ENCODE data around the gene PDE2A.

The PDE2A gene

GRCh38 chr11:72702577-72703241 lies 28.5 kb upstream of the PDE2A start:
- H3K27ac Mint-ChIP-seq (ENCODE audit: low read depth) = peak overlapping the region; percentile 14
- ATAC-seq (replicated peaks; ENCODE audit: extremely low read depth, poor library complexity, severe bottlenecking) (no peak), DNase-seq (ENCODE audit: low spot score in 2 of 2) (no peak)
- H3K36me3 Mint-ChIP-seq (ENCODE audit: insufficient read depth) = peaks cover 39% of the 10 kb centered on the region
- peaks cover 39% of the 10 kb centered on the region for H3K4me1 Mint-ChIP-seq
- H3K27me3 Mint-ChIP-seq = no peaks in the 10 kb centered on the region
- no peaks in the 10 kb centered on the region for H3K9me3 Mint-ChIP-seq
- H3K4me3 Mint-ChIP-seq = no peak overlapping the region

- H3K27ac Mint-ChIP-seq (ENCODE audit: low read depth) = peak overlapping the region; percentile 44
- ATAC-seq (replicated peaks; ENCODE audit: extremely low read depth, poor library complexity, severe bottlenecking) (no peak), DNase-seq (ENCODE audit: low spot score in 2 of 2) (no peak)
- no peaks in the 10 kb centered on the region for H3K9me3 Mint-ChIP-seq
- H3K4me3 Mint-ChIP-seq = no peak overlapping the region
- H3K4me1 Mint-ChIP-seq = peaks cover 33% of the 10 kb centered on the region
- peaks cover 39% of the 10 kb centered on the region for H3K36me3 Mint-ChIP-seq (ENCODE audit: insufficient read depth)
- H3K27me3 Mint-ChIP-seq = no peaks in the 10 kb centered on the region
Observed at GRCh38 chr11:72702096-72702495, 27.9 kb upstream of the PDE2A start.

- peak overlapping the region; percentile 44 for H3K27ac Mint-ChIP-seq (ENCODE audit: low read depth)
- ATAC-seq (replicated peaks; ENCODE audit: extremely low read depth, poor library complexity, severe bottlenecking) = no peak
- no peak for DNase-seq (ENCODE audit: low spot score in 2 of 2)
- H3K9me3 Mint-ChIP-seq = no peaks in the 10 kb centered on the region
- no peaks in the 10 kb centered on the region for H3K27me3 Mint-ChIP-seq
- peaks cover 38% of the 10 kb centered on the region for H3K36me3 Mint-ChIP-seq (ENCODE audit: insufficient read depth)
- no peak overlapping the region for H3K4me3 Mint-ChIP-seq
- peaks cover 29% of the 10 kb centered on the region for H3K4me1 Mint-ChIP-seq
Observed at GRCh38 chr11:72701466-72701865, 27.2 kb upstream of the PDE2A start.

- ATAC-seq (replicated peaks; ENCODE audit: extremely low read depth, poor library complexity, severe bottlenecking) = no peak
- no peak for DNase-seq (ENCODE audit: low spot score in 2 of 2)
- Mint-ChIP-seq H3K9me3 (no peaks in the 10 kb centered on the region), H3K27ac (ENCODE audit: low read depth) (peak overlapping the region; percentile 64), H3K4me1 (peaks cover 23% of the 10 kb centered on the region), H3K27me3 (no peaks in the 10 kb centered on the region), H3K4me3 (no peak overlapping the region), H3K36me3 (ENCODE audit: insufficient read depth) (peaks cover 42% of the 10 kb centered on the region)
Observed at GRCh38 chr11:72700146-72700545, 25.9 kb upstream of the PDE2A start.

- H3K4me1 Mint-ChIP-seq = peaks cover 33% of the 10 kb centered on the region
- H3K36me3 Mint-ChIP-seq (ENCODE audit: insufficient read depth) = peaks cover 40% of the 10 kb centered on the region
- no peak for ATAC-seq (replicated peaks; ENCODE audit: extremely low read depth, poor library complexity, severe bottlenecking)
- H3K27me3 Mint-ChIP-seq = no peaks in the 10 kb centered on the region
- no peak overlapping the region for H3K4me3 Mint-ChIP-seq
- no peak overlapping the region for H3K27ac Mint-ChIP-seq (ENCODE audit: low read depth)
- DNase-seq (ENCODE audit: low spot score in 2 of 2) = no peak
- H3K9me3 Mint-ChIP-seq = no peaks in the 10 kb centered on the region
Observed at GRCh38 chr11:72697814-72698213, 23.6 kb upstream of the PDE2A start.

GRCh38 chr11:72696866-72697700 lies 22.9 kb upstream of the PDE2A start:
- Mint-ChIP-seq H3K9me3 (no peaks in the 10 kb centered on the region), H3K36me3 (ENCODE audit: insufficient read depth) (peaks cover 37% of the 10 kb centered on the region), H3K4me1 (peaks cover 33% of the 10 kb centered on the region), H3K4me3 (no peak overlapping the region), H3K27ac (ENCODE audit: low read depth) (no peak overlapping the region), H3K27me3 (no peaks in the 10 kb centered on the region)
- ATAC-seq (replicated peaks; ENCODE audit: extremely low read depth, poor library complexity, severe bottlenecking) (no peak), DNase-seq (ENCODE audit: low spot score in 2 of 2) (no peak)

GRCh38 chr11:72695354-72695753 lies 21.1 kb upstream of the PDE2A start:
- peak overlapping the region; percentile 52 for H3K27ac Mint-ChIP-seq (ENCODE audit: low read depth)
- peaks cover 34% of the 10 kb centered on the region for H3K36me3 Mint-ChIP-seq (ENCODE audit: insufficient read depth)
- no peak overlapping the region for H3K4me3 Mint-ChIP-seq
- ATAC-seq (replicated peaks; ENCODE audit: extremely low read depth, poor library complexity, severe bottlenecking) (no peak), DNase-seq (ENCODE audit: low spot score in 2 of 2) (no peak)
- H3K27me3 Mint-ChIP-seq = no peaks in the 10 kb centered on the region
- peaks cover 33% of the 10 kb centered on the region for H3K4me1 Mint-ChIP-seq
- H3K9me3 Mint-ChIP-seq = no peaks in the 10 kb centered on the region

GRCh38 chr11:72693271-72693968 lies 19.2 kb upstream of the PDE2A start:
- Mint-ChIP-seq H3K36me3 (ENCODE audit: insufficient read depth) (peaks cover 27% of the 10 kb centered on the region), H3K27ac (ENCODE audit: low read depth) (no peak overlapping the region), H3K4me1 (peaks cover 22% of the 10 kb centered on the region), H3K4me3 (no peak overlapping the region), H3K27me3 (no peaks in the 10 kb centered on the region), H3K9me3 (no peaks in the 10 kb centered on the region)
- DNase-seq (ENCODE audit: low spot score in 2 of 2) (no peak), ATAC-seq (replicated peaks; ENCODE audit: extremely low read depth, poor library complexity, severe bottlenecking) (no peak)

- Mint-ChIP-seq H3K4me3 (no peak overlapping the region), H3K4me1 (peaks cover 23% of the 10 kb centered on the region), H3K27me3 (no peaks in the 10 kb centered on the region), H3K36me3 (ENCODE audit: insufficient read depth) (peaks cover 28% of the 10 kb centered on the region), H3K9me3 (no peaks in the 10 kb centered on the region), H3K27ac (ENCODE audit: low read depth) (peak overlapping the region; percentile 1)
- ATAC-seq (replicated peaks; ENCODE audit: extremely low read depth, poor library complexity, severe bottlenecking) (no peak), DNase-seq (ENCODE audit: low spot score in 2 of 2) (no peak)
Observed at GRCh38 chr11:72692498-72693237, 18.4 kb upstream of the PDE2A start.

- Mint-ChIP-seq H3K4me1 (peaks cover 31% of the 10 kb centered on the region), H3K27ac (ENCODE audit: low read depth) (no peak overlapping the region), H3K4me3 (no peak overlapping the region)
Observed at GRCh38 chr11:72690166-72690565, 15.9 kb upstream of the PDE2A start.

GRCh38 chr11:72688929-72689328 lies 14.7 kb upstream of the PDE2A start:
- no peaks in the 10 kb centered on the region for H3K9me3 Mint-ChIP-seq
- peaks cover 16% of the 10 kb centered on the region for H3K36me3 Mint-ChIP-seq (ENCODE audit: insufficient read depth)
- no peaks in the 10 kb centered on the region for H3K27me3 Mint-ChIP-seq
- peak overlapping the region; percentile 29 for H3K27ac Mint-ChIP-seq (ENCODE audit: low read depth)
- no peak overlapping the region for H3K4me3 Mint-ChIP-seq
- H3K4me1 Mint-ChIP-seq = peaks cover 31% of the 10 kb centered on the region
- no peak for DNase-seq (ENCODE audit: low spot score in 2 of 2)
- no peak for ATAC-seq (replicated peaks; ENCODE audit: extremely low read depth, poor library complexity, severe bottlenecking)

More at GRCh38 chr11:72690166-72690565, 15.9 kb upstream of the PDE2A start:
- H3K9me3 Mint-ChIP-seq = no peaks in the 10 kb centered on the region
- peaks cover 18% of the 10 kb centered on the region for H3K36me3 Mint-ChIP-seq (ENCODE audit: insufficient read depth)
- H3K27me3 Mint-ChIP-seq = no peaks in the 10 kb centered on the region
- DNase-seq (ENCODE audit: low spot score in 2 of 2) (no peak), ATAC-seq (replicated peaks; ENCODE audit: extremely low read depth, poor library complexity, severe bottlenecking) (no peak)

GRCh38 chr11:72688486-72688885 lies 14.3 kb upstream of the PDE2A start:
- Mint-ChIP-seq H3K4me3 (no peak overlapping the region), H3K27ac (ENCODE audit: low read depth) (peak overlapping the region; percentile 29), H3K36me3 (ENCODE audit: insufficient read depth) (peaks cover 19% of the 10 kb centered on the region), H3K9me3 (no peaks in the 10 kb centered on the region), H3K4me1 (peaks cover 29% of the 10 kb centered on the region), H3K27me3 (no peaks in the 10 kb centered on the region)
- DNase-seq (ENCODE audit: low spot score in 2 of 2) (no peak), ATAC-seq (replicated peaks; ENCODE audit: extremely low read depth, poor library complexity, severe bottlenecking) (no peak)

All from central memory CD8-positive, alpha-beta T cell (primary cell).